B cell (primary cell): Measurements from ENCODE around the gene GADL1.

Source experiments
- CTCF ChIP-seq: fragments of 200-600 bp; IDR thresholded peaks from one replicate; pipeline ENCODE4 v1.8.0; 2022; ENCODE audit warnings: antibody characterized with exemption, mild to moderate bottlenecking
- EZH2 ChIP-seq: IDR thresholded peaks from 2 replicates; pipeline ENCODE4 v1.6.1; 2012; ENCODE audit warnings: borderline replicate concordance, low read depth, mild to moderate bottlenecking, moderate library complexity, low read length; ENCODE audit not compliant: insufficient read depth, poor library complexity, severe bottlenecking

GRCh38 chr3:30786365-30786764 lies 108.1 kb downstream of the GADL1 start:
- no peak for TF ChIP-seq CTCF
- no peak for TF ChIP-seq EZH2
